ENCODE results near the gene KPNA5. TPM values are rescaled to one million over a fixed set of nuclear protein-coding genes. Genes with fewer than 3 reads are reported as not detected.

KPNA5 gene
- total RNA-seq, result 10 to 100 TPM; 10.3 to 10.9 TPM

- ChIA-PET POLR2A (interaction anchor here (1.0 to 4.4 kb wide), 4 partner anchors 9 to 426 kb away, joined by 3 to 42 read pairs (median 6); partner anchors contain the start of gene ZUP1), CTCF (interaction anchor here (1.4 kb wide), 1 partner anchor 10 kb away, joined by 5 read pairs; no protein-coding TSS in a partner anchor)
- peak; percentile 94 for ATAC-seq
- no peak for TF ChIP-seq CTCF (IDR thresholded peaks at IDR 0.05)
- H3K36me3 Mint-ChIP-seq (ENCODE audit: low read depth), result peaks cover 26% of the 10 kb centered on the region
- H3K27me3 Mint-ChIP-seq, result no peaks in the 10 kb centered on the region
- H3K27ac Mint-ChIP-seq, result peak within 1 kb of the TSS; percentile 99
- H3K9me3 Mint-ChIP-seq, result peaks cover 2% of the 10 kb centered on the region
- intact Hi-C loops (cut with micrococcal nuclease), result no loop called here
- peaks cover 34% of the 10 kb centered on the region for H3K4me1 Mint-ChIP-seq (ENCODE audit: low read depth)
- H3K4me3 Mint-ChIP-seq, result peak within 1 kb of the TSS; percentile 86
- DNase-seq, result peak; percentile 97
These were observed at the start of gene KPNA5 for GRCh38 chr6:116680880-116681672. KPNA5 (plus strand) TSS chr6:116681211; CDS start chr6:116681335, 124 bp downstream.

GRCh38 chr6:116631379-116631990 lies 49.5 kb upstream of the KPNA5 start:
- CTCF ChIA-PET, result interaction anchor here (1.0 kb wide), 1 partner anchor 18 kb away, joined by 3 read pairs; no protein-coding TSS in a partner anchor
- intact Hi-C loops (cut with micrococcal nuclease), result no loop called here
- H3K27me3 Mint-ChIP-seq, result no peaks in the 10 kb centered on the region

GRCh38 chr6:116633685-116634084 lies 47.3 kb upstream of the KPNA5 start:
- no peaks in the 10 kb centered on the region for H3K27me3 Mint-ChIP-seq
- TF ChIP-seq CTCF (IDR thresholded peaks at IDR 0.05), result no peak
- intact Hi-C loops (cut with micrococcal nuclease), result no loop called here
- no peak for ATAC-seq
- H3K4me1 Mint-ChIP-seq (ENCODE audit: low read depth), result no peaks in the 10 kb centered on the region
- peak overlapping the region; percentile 22 for H3K27ac Mint-ChIP-seq
- CTCF ChIA-PET, result interaction anchor here (0.8 kb wide), 1 partner anchor 21 kb away, joined by 3 read pairs; no protein-coding TSS in a partner anchor
- peaks cover 12% of the 10 kb centered on the region for H3K36me3 Mint-ChIP-seq (ENCODE audit: low read depth)
- DNase-seq, result no peak
- POLR2A ChIA-PET, result no interaction called here
- H3K4me3 Mint-ChIP-seq, result no peak overlapping the region
- H3K9me3 Mint-ChIP-seq, result no peaks in the 10 kb centered on the region

More at GRCh38 chr6:116631379-116631990, 49.5 kb upstream of the KPNA5 start:
- Mint-ChIP-seq H3K9me3 (no peaks in the 10 kb centered on the region), H3K4me3 (no peak overlapping the region), H3K27ac (no peak overlapping the region), H3K4me1 (ENCODE audit: low read depth) (no peaks in the 10 kb centered on the region), H3K36me3 (ENCODE audit: low read depth) (peaks cover 10% of the 10 kb centered on the region)
- DNase-seq, result no peak
- TF ChIP-seq CTCF (IDR thresholded peaks at IDR 0.05), result no peak
- POLR2A ChIA-PET, result no interaction called here
- ATAC-seq, result no peak

- ChIA-PET CTCF (interaction anchor here (1.0 to 1.6 kb wide), 5 partner anchors 11 to 360 kb away, joined by 3 to 4 read pairs (median 3); no protein-coding TSS in a partner anchor), POLR2A (no interaction called here)
- ATAC-seq (no peak), DNase-seq (no peak)
- H3K36me3 Mint-ChIP-seq (ENCODE audit: low read depth), result peaks cover 28% of the 10 kb centered on the region
- no peaks in the 10 kb centered on the region for H3K27me3 Mint-ChIP-seq
- no peak for TF ChIP-seq CTCF (IDR thresholded peaks at IDR 0.05)
- H3K9me3 Mint-ChIP-seq, result no peaks in the 10 kb centered on the region
- no peak overlapping the region for H3K4me3 Mint-ChIP-seq
- H3K4me1 Mint-ChIP-seq (ENCODE audit: low read depth), result peaks cover 8% of the 10 kb centered on the region
- H3K27ac Mint-ChIP-seq, result no peak overlapping the region
- intact Hi-C loops (cut with micrococcal nuclease), result no loop called here
These were observed 32.9 kb upstream of the KPNA5 start for GRCh38 chr6:116648156-116648555.
